Measurements from ENCODE around the gene SIGLECL1. TPM values are rescaled to one million over a fixed set of nuclear protein-coding genes. Genes with fewer than 3 reads are reported as not detected.

Gene SIGLECL1
- total RNA-seq, 3 donors from 2014 or later = not detected

- Histone ChIP-seq H3K9me3 (no peaks in the 10 kb centered on the region), H3K4me1 (ENCODE audit: low read depth) (no peaks in the 10 kb centered on the region), H3K36me3 (ENCODE audit: low read depth) (no peaks in the 10 kb centered on the region), H3K4me3 (no peak overlapping the region)
- no peak for TF ChIP-seq CTCF (IDR thresholded peaks at IDR 0.05)
- no peak for DNase-seq
- no peak for ATAC-seq
- intact Hi-C loops (cut with DNase I, micrococcal nuclease) = no loop called here
Observed at GRCh38 chr19:51263808-51264207, 12.9 kb downstream of the SIGLECL1 start.

DNA sequence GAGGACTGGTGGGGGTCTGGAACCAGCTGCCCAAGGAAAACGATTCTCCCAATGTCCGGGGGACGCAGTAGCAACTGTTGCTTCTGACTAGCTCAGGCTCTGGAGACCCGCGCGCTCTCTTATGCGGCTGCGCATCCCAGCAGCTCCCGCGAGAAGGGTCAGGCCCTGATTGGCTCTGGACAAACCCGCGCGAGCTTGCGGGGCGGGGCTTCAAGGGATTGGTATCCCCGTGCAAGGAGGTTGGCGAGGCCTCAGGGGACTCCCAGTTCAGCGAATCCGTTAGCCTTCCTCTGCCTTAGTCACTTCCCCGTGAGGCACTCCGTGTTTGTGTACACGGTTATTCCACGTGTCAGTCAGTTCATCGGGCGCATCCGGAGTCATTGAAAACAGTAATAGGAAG, 20.2 kb downstream of the SIGLECL1 start:
- Histone ChIP-seq H3K4me3 (no peak overlapping the region), H3K9me3 (no peaks in the 10 kb centered on the region), H3K36me3 (ENCODE audit: low read depth) (no peaks in the 10 kb centered on the region), H3K4me1 (ENCODE audit: low read depth) (no peaks in the 10 kb centered on the region)
- no peak for ATAC-seq
- no peak for TF ChIP-seq CTCF (IDR thresholded peaks at IDR 0.05)
- no peak for DNase-seq
- intact Hi-C loops (cut with DNase I, micrococcal nuclease) = no loop called here

- TF ChIP-seq CTCF (IDR thresholded peaks at IDR 0.05) = no peak
- no peaks in the 10 kb centered on the region for H3K36me3 ChIP-seq (ENCODE audit: low read depth)
- ATAC-seq (no peak), DNase-seq (no peak)
- no peaks in the 10 kb centered on the region for H3K9me3 ChIP-seq
- no peak overlapping the region for H3K4me3 ChIP-seq
- no peaks in the 10 kb centered on the region for H3K4me1 ChIP-seq (ENCODE audit: low read depth)
- intact Hi-C loops (cut with DNase I, micrococcal nuclease) = no loop called here
Observed at GRCh38 chr19:51272183-51272810, 21.4 kb downstream of the SIGLECL1 start.

DNA sequence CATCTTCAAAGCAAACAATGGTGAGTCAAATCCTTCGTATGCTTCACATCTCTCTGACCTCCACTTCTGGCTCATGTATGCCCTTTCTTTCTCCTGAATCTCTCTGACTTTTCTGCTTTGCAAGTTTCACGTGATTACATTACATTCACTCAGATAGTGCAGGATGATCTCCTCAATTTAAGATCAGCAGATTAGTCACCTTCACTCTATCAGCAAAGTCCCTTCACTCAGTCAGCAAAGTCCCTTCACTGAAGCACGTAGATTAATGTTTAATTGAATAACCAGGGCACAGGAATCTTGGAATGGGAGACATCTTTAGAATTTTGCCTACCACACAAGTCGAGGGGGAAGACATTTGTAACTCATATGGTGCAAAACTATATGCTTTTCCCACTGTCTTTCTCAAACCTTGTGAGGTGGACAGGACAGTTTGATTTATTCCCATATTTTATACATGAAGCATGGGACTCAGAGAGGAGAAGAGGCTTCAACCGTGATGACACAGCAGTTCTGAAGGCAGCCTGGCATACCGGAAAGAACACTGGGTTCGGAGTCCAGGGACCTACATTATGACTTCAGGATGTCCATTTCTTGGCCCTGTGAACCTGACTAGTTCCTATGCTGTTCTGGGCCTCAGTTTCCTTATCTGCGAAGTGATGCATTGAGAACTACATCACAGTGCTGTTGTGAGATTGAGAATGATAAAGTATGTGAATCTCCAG, 23.3 kb downstream of the SIGLECL1 start:
- no peak for DNase-seq
- no peak for TF ChIP-seq CTCF (IDR thresholded peaks at IDR 0.05)
- Histone ChIP-seq H3K4me3 (no peak overlapping the region), H3K9me3 (no peaks in the 10 kb centered on the region), H3K36me3 (ENCODE audit: low read depth) (no peaks in the 10 kb centered on the region), H3K4me1 (ENCODE audit: low read depth) (no peaks in the 10 kb centered on the region)
- intact Hi-C loops (cut with DNase I, micrococcal nuclease) = no loop called here
- no peak for ATAC-seq

GRCh38 chr19:51277112-51277511, 26.2 kb downstream of the SIGLECL1 start:
- TF ChIP-seq CTCF (IDR thresholded peaks at IDR 0.05) = no peak
- no peaks in the 10 kb centered on the region for H3K4me1 ChIP-seq (ENCODE audit: low read depth)
- intact Hi-C loops (cut with DNase I, micrococcal nuclease) = no loop called here

More at GRCh38 chr19:51277112-51277511, 26.2 kb downstream of the SIGLECL1 start:
- no peak for DNase-seq
- no peak overlapping the region for H3K4me3 ChIP-seq
- no peak for ATAC-seq
- H3K36me3 ChIP-seq (ENCODE audit: low read depth) = no peaks in the 10 kb centered on the region
- H3K9me3 ChIP-seq = no peaks in the 10 kb centered on the region
